ENCODE results near the gene MCM6. TPM values are rescaled to one million over a fixed set of nuclear protein-coding genes. Genes with fewer than 3 reads are reported as not detected.

Gene MCM6
- polyA plus RNA-seq, 1 donor from 2014 or later: 7.0 TPM

DNA sequence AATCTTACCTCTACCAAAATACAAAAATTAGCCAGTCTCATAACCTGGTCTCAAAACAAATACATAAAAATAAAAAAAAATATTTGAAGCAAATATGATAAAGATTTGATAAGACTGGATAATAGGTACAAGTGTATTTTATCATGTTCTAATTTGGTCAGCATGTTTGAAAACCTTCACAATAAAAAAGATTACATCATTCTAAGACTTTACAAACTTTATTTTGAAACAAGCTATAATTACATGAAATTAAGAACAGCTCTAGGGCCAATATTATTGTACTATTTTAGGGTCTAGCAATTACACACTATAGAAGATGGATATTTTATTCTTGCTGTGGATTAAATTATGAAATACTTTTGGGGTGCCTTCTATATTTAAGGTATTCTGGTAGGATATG, 29.4 kb upstream of the MCM6 start:
- no peak overlapping the region for H2AFZ ChIP-seq (ENCODE audit: low read depth, low read length)
- H3K27me3 ChIP-seq (ENCODE audit: insufficient read depth, low read depth, low read length): no peaks in the 10 kb centered on the region
- H3K36me3 ChIP-seq (ENCODE audit: insufficient read depth, low read length): no peaks in the 10 kb centered on the region
- H3K4me3 ChIP-seq (ENCODE audit: low read length): no peak overlapping the region
- H3K9me2 ChIP-seq (ENCODE audit: insufficient read depth, low read length): no peaks in the 10 kb centered on the region
- no peak overlapping the region for H3K4me2 ChIP-seq (ENCODE audit: low read length)
- H3K9me3 ChIP-seq (ENCODE audit: low read length): no peaks in the 10 kb centered on the region
- H3K9ac ChIP-seq (ENCODE audit: low read length): no peak overlapping the region
- no peaks in the 10 kb centered on the region for H3F3A ChIP-seq (ENCODE audit: insufficient read depth, low read length, poor library complexity, severe bottlenecking)
- H3K79me2 ChIP-seq (replicated peaks; ENCODE audit: insufficient read depth, low read length): no peaks in the 10 kb centered on the region
- no peak overlapping the region for H3K27ac ChIP-seq (ENCODE audit: low read length)
- no peaks in the 10 kb centered on the region for H4K20me1 ChIP-seq (ENCODE audit: insufficient read depth)
- no peak for TF ChIP-seq RAD21 (conservative IDR thresholded peaks at IDR 0.05)
- TF ChIP-seq TAF1 (IDR thresholded peaks at IDR 0.05; ENCODE audit: low read depth): no peak
- no peak for TF ChIP-seq SMC3 (conservative IDR thresholded peaks at IDR 0.05; ENCODE audit: poor library complexity)
- TF ChIP-seq POLR2AphosphoS5 (IDR thresholded peaks at IDR 0.05): no peak
- TF ChIP-seq, protein P1, sequence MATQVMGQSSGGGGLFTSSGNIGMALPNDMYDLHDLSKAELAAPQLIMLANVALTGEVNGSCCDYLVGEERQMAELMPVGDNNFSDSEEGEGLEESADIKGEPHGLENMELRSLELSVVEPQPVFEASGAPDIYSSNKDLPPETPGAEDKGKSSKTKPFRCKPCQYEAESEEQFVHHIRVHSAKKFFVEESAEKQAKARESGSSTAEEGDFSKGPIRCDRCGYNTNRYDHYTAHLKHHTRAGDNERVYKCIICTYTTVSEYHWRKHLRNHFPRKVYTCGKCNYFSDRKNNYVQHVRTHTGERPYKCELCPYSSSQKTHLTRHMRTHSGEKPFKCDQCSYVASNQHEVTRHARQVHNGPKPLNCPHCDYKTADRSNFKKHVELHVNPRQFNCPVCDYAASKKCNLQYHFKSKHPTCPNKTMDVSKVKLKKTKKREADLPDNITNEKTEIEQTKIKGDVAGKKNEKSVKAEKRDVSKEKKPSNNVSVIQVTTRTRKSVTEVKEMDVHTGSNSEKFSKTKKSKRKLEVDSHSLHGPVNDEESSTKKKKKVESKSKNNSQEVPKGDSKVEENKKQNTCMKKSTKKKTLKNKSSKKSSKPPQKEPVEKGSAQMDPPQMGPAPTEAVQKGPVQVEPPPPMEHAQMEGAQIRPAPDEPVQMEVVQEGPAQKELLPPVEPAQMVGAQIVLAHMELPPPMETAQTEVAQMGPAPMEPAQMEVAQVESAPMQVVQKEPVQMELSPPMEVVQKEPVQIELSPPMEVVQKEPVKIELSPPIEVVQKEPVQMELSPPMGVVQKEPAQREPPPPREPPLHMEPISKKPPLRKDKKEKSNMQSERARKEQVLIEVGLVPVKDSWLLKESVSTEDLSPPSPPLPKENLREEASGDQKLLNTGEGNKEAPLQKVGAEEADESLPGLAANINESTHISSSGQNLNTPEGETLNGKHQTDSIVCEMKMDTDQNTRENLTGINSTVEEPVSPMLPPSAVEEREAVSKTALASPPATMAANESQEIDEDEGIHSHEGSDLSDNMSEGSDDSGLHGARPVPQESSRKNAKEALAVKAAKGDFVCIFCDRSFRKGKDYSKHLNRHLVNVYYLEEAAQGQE (IDR thresholded peaks at IDR 0.05; ENCODE audit: borderline replicate concordance): no peak
- TF ChIP-seq, protein P2, sequence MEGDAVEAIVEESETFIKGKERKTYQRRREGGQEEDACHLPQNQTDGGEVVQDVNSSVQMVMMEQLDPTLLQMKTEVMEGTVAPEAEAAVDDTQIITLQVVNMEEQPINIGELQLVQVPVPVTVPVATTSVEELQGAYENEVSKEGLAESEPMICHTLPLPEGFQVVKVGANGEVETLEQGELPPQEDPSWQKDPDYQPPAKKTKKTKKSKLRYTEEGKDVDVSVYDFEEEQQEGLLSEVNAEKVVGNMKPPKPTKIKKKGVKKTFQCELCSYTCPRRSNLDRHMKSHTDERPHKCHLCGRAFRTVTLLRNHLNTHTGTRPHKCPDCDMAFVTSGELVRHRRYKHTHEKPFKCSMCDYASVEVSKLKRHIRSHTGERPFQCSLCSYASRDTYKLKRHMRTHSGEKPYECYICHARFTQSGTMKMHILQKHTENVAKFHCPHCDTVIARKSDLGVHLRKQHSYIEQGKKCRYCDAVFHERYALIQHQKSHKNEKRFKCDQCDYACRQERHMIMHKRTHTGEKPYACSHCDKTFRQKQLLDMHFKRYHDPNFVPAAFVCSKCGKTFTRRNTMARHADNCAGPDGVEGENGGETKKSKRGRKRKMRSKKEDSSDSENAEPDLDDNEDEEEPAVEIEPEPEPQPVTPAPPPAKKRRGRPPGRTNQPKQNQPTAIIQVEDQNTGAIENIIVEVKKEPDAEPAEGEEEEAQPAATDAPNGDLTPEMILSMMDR (IDR thresholded peaks at IDR 0.05; ENCODE audit: poor library complexity, severe bottlenecking): no peak
- TF ChIP-seq EZH2 (IDR thresholded peaks at IDR 0.05; ENCODE audit: borderline replicate concordance, insufficient read depth, low read length, poor library complexity, severe bottlenecking): no peak
- no peak for TF ChIP-seq MXI1 (conservative IDR thresholded peaks at IDR 0.05; ENCODE audit: poor library complexity, severe bottlenecking)
- no peak for TF ChIP-seq EP300 (conservative IDR thresholded peaks at IDR 0.05; ENCODE audit: poor library complexity, severe bottlenecking)

DNA sequence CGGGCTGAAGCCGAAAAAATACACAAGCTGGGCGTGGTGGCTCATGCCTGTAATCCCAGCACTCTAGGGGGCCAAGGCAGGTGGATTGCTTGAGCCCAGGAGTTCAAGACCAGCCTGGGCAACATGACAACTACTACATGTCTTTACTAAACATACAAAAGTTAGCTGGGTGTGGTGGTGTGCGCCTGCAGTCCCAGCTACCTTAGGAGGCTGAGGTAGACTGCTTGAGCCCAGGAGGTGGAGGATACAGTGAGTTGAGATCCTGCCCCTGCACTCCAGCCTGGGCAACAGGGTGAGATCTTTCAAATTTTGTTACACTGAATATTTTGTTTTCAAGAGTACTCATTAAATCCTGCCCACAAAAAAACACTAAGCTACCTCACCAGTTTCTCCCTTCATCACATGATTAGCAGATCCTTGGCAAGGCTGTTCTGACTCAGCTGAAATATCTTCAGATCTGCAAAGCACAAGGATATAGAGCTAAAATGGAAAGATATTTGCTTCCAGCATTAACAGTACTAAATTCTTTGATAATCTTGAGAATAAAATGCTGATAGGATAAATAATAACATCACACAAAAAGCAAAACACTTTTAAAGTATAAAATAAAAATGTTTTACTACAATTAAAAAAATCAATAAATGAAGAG, 28.2 kb upstream of the MCM6 start:
- H4K20me1 ChIP-seq (ENCODE audit: insufficient read depth): no peaks in the 10 kb centered on the region
- no peaks in the 10 kb centered on the region for H3K79me2 ChIP-seq (replicated peaks; ENCODE audit: insufficient read depth, low read length)
- no peaks in the 10 kb centered on the region for H3K9me3 ChIP-seq (ENCODE audit: low read length)
- no peak overlapping the region for H2AFZ ChIP-seq (ENCODE audit: low read depth, low read length)
- no peak overlapping the region for H3K4me2 ChIP-seq (ENCODE audit: low read length)
- H3K27ac ChIP-seq (ENCODE audit: low read length): no peak overlapping the region
- TF ChIP-seq POLR2AphosphoS5 (IDR thresholded peaks at IDR 0.05): no peak
- no peak for TF ChIP-seq EZH2 (IDR thresholded peaks at IDR 0.05; ENCODE audit: borderline replicate concordance, insufficient read depth, low read length, poor library complexity, severe bottlenecking)
- no peak for TF ChIP-seq RAD21 (conservative IDR thresholded peaks at IDR 0.05)
- TF ChIP-seq EP300 (conservative IDR thresholded peaks at IDR 0.05; ENCODE audit: poor library complexity, severe bottlenecking): no peak
- no peak for TF ChIP-seq TAF1 (IDR thresholded peaks at IDR 0.05; ENCODE audit: low read depth)
- TF ChIP-seq, protein P2 (IDR thresholded peaks at IDR 0.05; ENCODE audit: poor library complexity, severe bottlenecking): no peak
- TF ChIP-seq, protein P1 (IDR thresholded peaks at IDR 0.05; ENCODE audit: borderline replicate concordance): no peak
- no peak for TF ChIP-seq SMC3 (conservative IDR thresholded peaks at IDR 0.05; ENCODE audit: poor library complexity)
- no peak for TF ChIP-seq MXI1 (conservative IDR thresholded peaks at IDR 0.05; ENCODE audit: poor library complexity, severe bottlenecking)
- H3K9me2 ChIP-seq (ENCODE audit: insufficient read depth, low read length): no peaks in the 10 kb centered on the region
- no peaks in the 10 kb centered on the region for H3K36me3 ChIP-seq (ENCODE audit: insufficient read depth, low read length)
- H3K9ac ChIP-seq (ENCODE audit: low read length): no peak overlapping the region
- H3K27me3 ChIP-seq (ENCODE audit: insufficient read depth, low read depth, low read length): no peaks in the 10 kb centered on the region
- H3K4me3 ChIP-seq (ENCODE audit: low read length): no peak overlapping the region
- H3F3A ChIP-seq (ENCODE audit: insufficient read depth, low read length, poor library complexity, severe bottlenecking): no peaks in the 10 kb centered on the region
